ENCODE results near the gene PTCH2.

- TF ChIP-seq TEAD4 (CRISPR knock-in tag; IDR thresholded peaks at IDR 0.05) (no peak), FOXJ3 (CRISPR knock-in tag; IDR thresholded peaks at IDR 0.05; ENCODE audit: borderline replicate concordance) (no peak), IRF1 (CRISPR knock-in tag; IDR thresholded peaks at IDR 0.05) (no peak), E2F1 (CRISPR knock-in tag; IDR thresholded peaks at IDR 0.05) (no peak), CTCF (IDR thresholded peaks at IDR 0.05) (no peak), ZNF121 (CRISPR knock-in tag; IDR thresholded peaks at IDR 0.05) (no peak), NR3C1 (CRISPR knock-in tag; conservative IDR thresholded peaks at IDR 0.05; ENCODE audit: low read depth) (no peak), OVOL2 (CRISPR knock-in tag; IDR thresholded peaks at IDR 0.05; ENCODE audit: borderline replicate concordance) (no peak), EMX1 (CRISPR knock-in tag; IDR thresholded peaks at IDR 0.05) (no peak)
- TF ChIP-seq, protein P1, sequence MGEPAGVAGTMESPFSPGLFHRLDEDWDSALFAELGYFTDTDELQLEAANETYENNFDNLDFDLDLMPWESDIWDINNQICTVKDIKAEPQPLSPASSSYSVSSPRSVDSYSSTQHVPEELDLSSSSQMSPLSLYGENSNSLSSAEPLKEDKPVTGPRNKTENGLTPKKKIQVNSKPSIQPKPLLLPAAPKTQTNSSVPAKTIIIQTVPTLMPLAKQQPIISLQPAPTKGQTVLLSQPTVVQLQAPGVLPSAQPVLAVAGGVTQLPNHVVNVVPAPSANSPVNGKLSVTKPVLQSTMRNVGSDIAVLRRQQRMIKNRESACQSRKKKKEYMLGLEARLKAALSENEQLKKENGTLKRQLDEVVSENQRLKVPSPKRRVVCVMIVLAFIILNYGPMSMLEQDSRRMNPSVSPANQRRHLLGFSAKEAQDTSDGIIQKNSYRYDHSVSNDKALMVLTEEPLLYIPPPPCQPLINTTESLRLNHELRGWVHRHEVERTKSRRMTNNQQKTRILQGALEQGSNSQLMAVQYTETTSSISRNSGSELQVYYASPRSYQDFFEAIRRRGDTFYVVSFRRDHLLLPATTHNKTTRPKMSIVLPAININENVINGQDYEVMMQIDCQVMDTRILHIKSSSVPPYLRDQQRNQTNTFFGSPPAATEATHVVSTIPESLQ (CRISPR knock-in tag; IDR thresholded peaks at IDR 0.05) = no peak
Observed at GRCh38 chr1:44849575-44850132, 6.6 kb upstream of the PTCH2 start.

Measured in WTC11 (cell line).